Globus pallidus (tissue), 1 donor: ENCODE measurements around the gene TDP1.
A peak's percentile ranks its signal among the peaks of the same experiment; 100 is the strongest.
"Not testable (repeated sequence)": the region's sequence is repeated elsewhere in the genome, so short reads cannot be mapped to it uniquely, and the experiment has no call there.

ENCODE experiments used
- DNase-seq: peaks from one replicate; pipeline ENCODE4 v3.0.0-alpha.2; 2015; ENCODE audit warnings: low spot score

Gene TDP1

DNA sequence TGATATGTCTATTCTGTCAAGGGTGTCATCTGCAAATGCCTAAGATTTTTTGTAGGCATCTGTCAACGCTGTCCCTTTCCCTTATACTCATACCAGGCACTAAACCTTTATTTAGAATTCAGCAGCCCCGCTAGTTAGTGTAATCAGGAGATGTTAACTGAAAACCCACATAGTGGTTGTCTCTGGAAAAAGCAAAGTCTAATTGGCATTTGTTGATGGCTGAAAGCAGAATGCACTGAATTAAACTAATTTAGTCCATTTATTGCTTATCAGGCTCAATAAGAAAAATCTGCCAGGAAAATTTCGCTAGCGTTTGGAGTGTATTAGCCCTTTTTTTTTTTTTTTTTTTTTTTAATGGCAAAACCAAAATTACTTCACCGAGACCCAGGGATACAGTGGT is 34.5 kb downstream of the TDP1 start:
- DNase-seq = no peak

DNA sequence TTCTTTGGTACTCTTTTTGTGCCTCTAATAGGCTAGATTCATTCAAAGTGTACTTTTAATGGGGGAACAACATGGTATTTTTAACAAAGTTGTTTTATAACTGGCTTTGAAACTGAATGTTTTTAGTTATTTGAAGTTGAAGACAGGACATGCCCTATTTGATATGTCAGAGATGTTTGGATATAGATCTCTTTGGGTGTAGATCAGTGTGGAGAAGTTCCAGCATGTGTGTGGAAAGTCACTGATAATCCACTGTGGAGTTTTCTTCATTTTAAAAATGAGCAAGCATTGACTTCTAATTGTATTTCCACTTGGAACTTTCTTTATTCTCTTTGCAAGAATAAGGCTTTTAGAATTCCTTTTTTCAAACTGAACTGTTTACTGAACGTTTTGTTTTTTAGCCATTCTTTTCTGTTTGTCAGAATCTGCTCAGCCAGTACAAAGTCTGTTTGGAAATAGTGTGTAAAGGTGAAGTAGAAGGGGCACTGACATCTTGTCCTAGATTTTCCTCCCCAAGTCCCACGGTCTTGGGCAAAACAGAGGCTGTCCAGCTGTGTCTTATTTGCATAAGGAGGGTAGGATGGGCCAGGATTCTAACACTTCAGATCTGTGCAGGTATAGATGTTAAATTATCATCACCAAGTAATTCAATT is 35.0 kb downstream of the TDP1 start:
- DNase-seq = no peak

DNA sequence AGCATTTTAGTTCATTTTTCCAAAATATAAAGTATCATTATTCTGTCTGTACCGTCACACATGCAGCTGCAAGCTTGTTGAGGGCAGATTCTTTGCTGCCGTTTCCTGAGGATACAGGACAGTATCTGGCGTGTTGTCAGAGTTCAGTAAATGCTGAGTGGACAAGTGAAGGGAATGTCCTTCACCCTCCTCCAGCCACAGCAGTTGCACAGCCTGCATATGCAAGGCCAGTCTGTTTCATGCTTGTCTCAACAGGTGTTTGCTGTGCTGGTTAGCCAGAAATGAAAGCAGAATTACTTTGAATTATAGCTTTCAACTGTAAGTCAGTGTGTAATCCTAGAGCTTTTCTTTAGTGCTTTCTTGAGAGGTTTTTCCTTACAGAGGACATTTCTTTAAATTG is 36.5 kb downstream of the TDP1 start:
- no peak for DNase-seq

DNA sequence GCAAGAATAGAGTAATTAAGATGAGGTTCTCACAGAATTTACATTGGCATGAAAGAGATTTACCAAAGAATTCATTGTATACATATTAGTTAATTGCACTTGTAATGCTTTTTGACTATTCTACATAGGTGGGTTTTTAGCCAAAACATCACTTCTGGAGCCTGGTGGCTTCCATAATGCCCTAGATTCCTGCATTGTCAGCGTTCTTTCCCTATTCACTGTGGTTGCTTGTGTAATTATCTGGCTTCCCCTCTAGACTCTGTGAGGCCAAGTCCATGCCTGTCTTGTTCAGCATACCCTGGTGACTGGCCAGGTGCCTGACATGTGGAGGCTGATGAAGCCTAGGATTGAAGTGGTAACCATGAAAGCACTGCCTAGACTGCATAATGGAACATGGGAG is 41.2 kb downstream of the TDP1 start:
- DNase-seq = no peak

DNA sequence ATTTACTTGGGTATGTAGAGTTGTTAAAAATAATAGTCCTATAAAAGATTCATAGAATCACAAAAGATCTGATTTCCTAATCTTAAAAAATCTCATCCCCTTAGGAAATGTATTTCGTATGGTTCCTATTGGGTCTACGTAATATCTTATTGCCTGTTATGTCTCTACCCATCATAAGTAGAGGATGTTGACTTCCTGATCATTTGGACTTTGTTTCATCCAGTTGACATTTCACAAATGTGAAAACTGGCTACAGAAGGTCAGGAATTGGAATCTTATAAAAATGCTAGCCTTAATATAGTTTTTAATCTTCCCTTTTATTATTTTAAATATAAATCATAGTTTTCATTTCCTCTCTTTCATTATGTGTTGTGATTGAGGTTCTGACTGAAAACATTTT is 45.2 kb downstream of the TDP1 start:
- no peak for DNase-seq

- no peak for DNase-seq
These were observed 48.0 kb downstream of the TDP1 start for GRCh38 chr14:90003526-90004307.

GRCh38 chr14:90005441-90005840 is 49.7 kb downstream of the TDP1 start:
- DNase-seq = no peak

DNA sequence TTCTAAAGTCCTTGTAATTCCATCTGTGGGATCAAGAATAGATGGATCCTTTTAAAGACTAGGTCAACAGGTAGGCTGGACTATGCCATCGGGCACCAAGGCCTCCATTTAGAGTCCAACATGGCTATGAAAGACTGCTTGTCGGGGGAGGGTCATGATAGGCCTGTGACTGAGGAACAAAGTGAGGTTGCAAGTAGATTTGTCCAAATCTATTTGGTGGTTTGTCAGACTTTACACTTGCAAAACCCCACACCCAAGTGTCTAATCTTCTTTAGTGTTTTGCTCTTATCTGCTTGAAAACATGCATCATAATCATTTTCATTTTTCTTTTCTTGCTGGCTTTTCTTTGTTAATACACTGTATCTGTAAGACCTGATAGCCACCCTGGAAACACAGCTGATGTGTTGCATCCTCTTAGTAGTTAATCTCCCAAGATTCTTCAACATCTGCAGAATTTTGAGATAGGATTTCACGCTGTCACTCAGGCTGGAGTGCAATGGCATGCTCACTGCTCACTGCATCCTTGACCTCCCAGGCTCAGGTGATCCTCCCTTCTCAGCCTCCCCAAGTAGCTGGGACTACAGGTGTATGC is 50.3 kb downstream of the TDP1 start:
- DNase-seq = no peak

- no peak for DNase-seq
These were observed 61.6 kb downstream of the TDP1 start for GRCh38 chr14:90017371-90017770.

- peak; percentile 48 for DNase-seq
These were observed 64.2 kb downstream of the TDP1 start for GRCh38 chr14:90019824-90020523.

GRCh38 chr14:90023176-90023896 is 67.6 kb downstream of the TDP1 start:
- DNase-seq = no peak

DNA sequence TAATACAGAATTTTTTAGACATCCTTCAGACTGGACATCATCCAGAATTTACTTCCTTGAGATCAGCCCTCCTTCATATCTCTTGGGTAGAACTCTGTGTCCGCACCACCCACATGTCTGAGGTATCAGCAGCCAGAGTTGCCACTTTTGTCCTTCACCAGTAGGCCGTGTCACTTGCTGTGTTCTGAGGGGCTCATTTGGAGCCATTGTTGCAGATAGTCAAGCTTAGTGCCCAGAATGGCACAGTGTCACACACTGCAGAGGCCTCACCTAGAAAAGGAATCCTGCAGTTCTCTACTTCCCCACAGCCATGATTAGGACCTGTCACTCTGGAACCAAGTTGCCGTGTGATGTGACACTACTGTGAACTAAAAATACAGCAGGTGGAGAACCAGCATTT is 69.2 kb downstream of the TDP1 start:
- DNase-seq = no peak

DNA sequence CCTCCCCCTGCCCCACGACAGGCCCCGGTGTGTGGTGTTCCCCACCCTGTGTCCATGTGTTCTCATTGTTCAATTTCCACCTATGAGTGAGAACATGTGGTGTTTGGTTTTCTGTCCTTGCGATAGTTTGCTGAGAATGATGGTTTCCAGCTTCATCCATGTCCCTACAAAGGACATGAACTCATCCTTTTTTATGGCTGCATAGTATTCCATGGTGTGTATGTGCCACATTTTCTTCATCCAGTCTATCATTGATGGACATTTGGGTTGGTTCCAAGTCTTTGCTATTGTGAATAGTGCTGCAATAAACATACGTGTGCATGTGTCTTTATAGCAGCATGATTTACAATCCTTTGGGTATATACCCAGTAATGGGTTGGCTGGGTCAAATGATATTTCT is 70.9 kb downstream of the TDP1 start:
- DNase-seq = not testable (repeated sequence)

GRCh38 chr14:90027842-90028241 is 72.1 kb downstream of the TDP1 start:
- DNase-seq = no peak

GRCh38 chr14:90034156-90034555 is 78.4 kb downstream of the TDP1 start:
- DNase-seq = no peak

GRCh38 chr14:90034835-90035525 is 79.3 kb downstream of the TDP1 start:
- no peak for DNase-seq

GRCh38 chr14:90039253-90040010 is 83.7 kb downstream of the TDP1 start:
- no peak for DNase-seq

DNA sequence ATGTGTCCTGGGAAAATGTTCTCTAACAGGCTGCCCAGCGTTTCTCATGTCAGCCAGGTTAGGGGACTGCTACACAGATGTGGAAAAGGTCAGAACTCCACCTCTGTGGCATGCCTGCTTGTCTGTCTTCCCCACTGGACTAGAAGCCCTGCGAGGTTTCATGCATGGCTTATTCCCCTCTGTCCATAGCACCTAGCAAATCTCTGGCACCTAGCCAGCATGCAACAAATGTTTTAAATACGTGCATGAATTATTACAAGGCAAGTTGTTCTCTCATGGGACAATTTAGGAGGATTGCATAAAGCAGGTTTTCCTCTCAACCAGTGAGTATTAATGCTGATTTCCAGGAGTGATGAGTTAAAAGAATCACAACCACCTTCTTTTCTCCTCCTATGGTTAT is 84.7 kb downstream of the TDP1 start:
- no peak for DNase-seq

- DNase-seq = no peak
These were observed 86.9 kb downstream of the TDP1 start for GRCh38 chr14:90042496-90043252.

- no peak for DNase-seq
These were observed 89.9 kb downstream of the TDP1 start for GRCh38 chr14:90045616-90046015.
